ENCODE results near the gene CD36.

The CD36 gene

GRCh38 chr7:80708123-80708522 is 69.7 kb downstream of the CD36 start:
- no peak for DNase-seq

GRCh38 chr7:80711531-80711930 is 73.1 kb downstream of the CD36 start:
- no peak for DNase-seq

- DNase-seq, result no peak
Measured at GRCh38 chr7:80719261-80719660, 80.8 kb downstream of the CD36 start.

- no peak for DNase-seq
Measured at GRCh38 chr7:80720146-80720545, 81.7 kb downstream of the CD36 start.

- DNase-seq, result no peak
Measured at GRCh38 chr7:80721883-80722615, 83.6 kb downstream of the CD36 start.

DNA sequence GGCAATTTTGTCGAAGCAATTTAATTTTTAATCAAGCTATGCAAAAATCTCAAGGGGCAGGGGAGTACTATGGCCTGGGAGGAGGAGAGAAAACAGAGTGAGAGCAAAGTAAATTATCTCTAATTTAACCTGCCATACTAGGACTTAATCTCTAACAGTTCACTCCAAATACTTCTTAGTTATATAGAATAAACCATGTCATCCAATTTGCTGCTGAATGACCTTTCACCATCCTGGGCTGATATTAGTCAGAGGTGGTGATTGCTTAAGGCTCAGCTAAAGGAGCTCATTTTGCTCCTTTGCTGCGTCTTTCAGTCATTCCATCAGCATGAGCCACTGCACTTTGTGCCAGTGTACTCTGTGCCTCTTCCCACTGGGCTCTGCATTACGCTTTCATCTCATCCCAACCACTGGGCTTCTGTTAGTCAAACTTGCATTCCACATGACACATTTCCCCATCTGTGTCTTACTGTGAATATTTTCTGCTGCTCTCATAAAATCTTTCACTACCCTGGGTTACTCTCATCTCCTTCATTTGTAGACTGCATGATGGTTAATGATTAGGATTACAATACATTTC is 84.3 kb downstream of the CD36 start:
- no peak for DNase-seq

DNA sequence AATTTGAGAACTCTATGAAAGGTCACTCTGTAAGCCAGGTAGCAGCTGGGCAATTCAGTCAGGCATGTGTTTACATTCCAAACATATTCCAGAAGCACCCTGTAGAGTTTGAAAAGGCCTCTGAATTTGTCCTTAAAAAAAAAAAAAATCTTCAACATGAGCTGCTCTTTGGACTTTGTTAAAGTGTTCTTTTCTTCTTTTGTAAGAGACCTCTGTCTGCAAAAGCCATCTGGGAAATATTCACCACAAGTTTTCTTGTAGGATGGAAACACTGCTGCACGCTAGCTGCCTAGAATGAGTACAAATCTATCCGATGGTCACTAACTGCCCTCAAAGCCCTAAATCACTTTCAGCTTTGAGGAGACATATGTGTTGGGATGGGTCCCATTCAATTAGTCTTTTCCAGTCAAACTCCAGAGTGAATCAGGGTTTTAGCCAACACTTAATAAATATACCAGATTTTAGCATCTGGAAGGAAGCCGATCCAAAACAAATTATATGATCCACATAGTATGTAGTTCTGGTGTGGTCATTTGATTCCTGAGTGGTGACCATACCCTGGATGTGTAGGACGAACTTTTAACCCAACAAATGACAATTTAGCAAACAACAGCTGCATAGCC is 85.9 kb downstream of the CD36 start:
- DNase-seq, result no peak

DNA sequence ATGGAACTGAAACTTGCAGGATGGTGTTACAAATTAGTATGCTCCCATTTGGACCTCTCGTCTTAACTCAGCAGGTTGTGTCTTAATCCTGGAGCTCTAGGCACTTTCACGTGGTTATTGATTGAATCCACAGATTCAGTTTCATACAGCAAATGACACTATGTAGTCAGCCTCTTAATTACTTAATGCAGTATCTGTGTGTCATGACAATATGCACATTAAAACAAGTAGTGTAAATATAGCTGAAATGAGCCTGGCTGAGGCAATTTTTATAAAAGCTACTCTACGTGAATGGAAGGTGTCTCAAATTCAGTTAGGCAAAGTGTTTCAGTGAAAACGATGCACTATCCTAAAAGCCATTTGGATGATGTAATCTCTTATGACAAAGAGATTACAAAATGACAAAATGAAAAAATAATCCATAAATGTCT is 86.8 kb downstream of the CD36 start:
- no peak for DNase-seq
